Measurements from ENCODE around the gene CNPY4. TPM values are rescaled to one million over a fixed set of nuclear protein-coding genes. Genes with fewer than 3 reads are reported as not detected.
A peak's percentile ranks its signal among the peaks of the same experiment; 100 is the strongest.

Gene CNPY4
- total RNA-seq, 2 experiments from 2014 or later: 20.9 to 26.7 TPM

GRCh38 chr7:100101016-100101862, 18.2 kb upstream of the CNPY4 start, which contains the start of the genes AP4M1 and MCM7:
Gene AP4M1, plus strand, starts transcription at chr7:100101643. Its CDS starts 72 bp downstream, at chr7:100101715.
Gene MCM7, minus strand, starts transcription at chr7:100101397. Its CDS starts 103 bp downstream, at chr7:100101294.
- Histone ChIP-seq H4K20me1 (ENCODE audit: insufficient read depth, low read length) (peaks cover 33% of the 10 kb centered on the region), H3K9me2 (ENCODE audit: insufficient read depth, low read length) (no peaks in the 10 kb centered on the region), H3K36me3 (ENCODE audit: insufficient read depth, low read length) (peaks cover 56% of the 10 kb centered on the region), H3K4me3 (ENCODE audit: low read depth, low read length, poor library complexity, severe bottlenecking) (peak within 1 kb of the TSS; percentile 90), H3K27ac (ENCODE audit: low read depth, low read length, poor library complexity, severe bottlenecking) (peak within 1 kb of the TSS; percentile 92), H3K4me2 (ENCODE audit: low read length) (peak within 1 kb of the TSS; percentile 96), H3K4me1 (ENCODE audit: insufficient read depth, low read length, poor library complexity, severe bottlenecking) (peaks cover 25% of the 10 kb centered on the region), H3K9me3 (ENCODE audit: low read length) (no peaks in the 10 kb centered on the region), H3K79me2 (ENCODE audit: insufficient read depth, low read depth, low read length) (peaks cover 51% of the 10 kb centered on the region), H2AFZ (ENCODE audit: low read length) (peak within 1 kb of the TSS; percentile 44; the same call in 1 of the 2 replicates)
- TF ChIP-seq CTCF (conservative IDR thresholded peaks at IDR 0.05; ENCODE audit: low read length) (no peak), EZH2phosphoT487 (IDR thresholded peaks at IDR 0.05; ENCODE audit: borderline replicate concordance, low read depth, low read length) (no peak)
- peak; percentile 99 for DNase-seq (ENCODE audit: low spot score)
- intact Hi-C loops (cut with micrococcal nuclease; ENCODE audit: unreplicated experiment): loop anchor here (1.0 to 2.0 kb wide), 2 partner anchors 18 to 26 kb away; partner anchors contain the start of genes CNPY4, MBLAC1 and TAF6
- POLR2A ChIA-PET: interaction anchor here (0.6 to 2.8 kb wide), 13 partner anchors 11 to 344 kb away, joined by 3 to 22 read pairs (median 6); partner anchors contain the start of genes COPS6 and MBLAC1
- BruUV-seq (replicated peaks): no TSS peak
- CTCF ChIA-PET (ENCODE audit: unreplicated experiment): interaction anchor here (0.6 to 1.7 kb wide), 5 partner anchors 19 to 244 kb away, joined by 3 to 5 read pairs (median 4); no protein-coding TSS in a partner anchor

GRCh38 chr7:100102950-100103840, 16.2 kb upstream of the CNPY4 start:
- Histone ChIP-seq H3K4me1 (ENCODE audit: insufficient read depth, low read length, poor library complexity, severe bottlenecking) (peaks cover 25% of the 10 kb centered on the region), H3K4me3 (ENCODE audit: low read depth, low read length, poor library complexity, severe bottlenecking) (peak overlapping the region; percentile 90), H3K79me2 (ENCODE audit: insufficient read depth, low read depth, low read length) (peaks cover 39% of the 10 kb centered on the region), H4K20me1 (ENCODE audit: insufficient read depth, low read length) (peaks cover 22% of the 10 kb centered on the region), H2AFZ (ENCODE audit: low read length) (no peak overlapping the region), H3K27ac (ENCODE audit: low read depth, low read length, poor library complexity, severe bottlenecking) (peak overlapping the region; percentile 92), H3K9me3 (ENCODE audit: low read length) (no peaks in the 10 kb centered on the region), H3K4me2 (ENCODE audit: low read length) (peak overlapping the region; percentile 96), H3K36me3 (ENCODE audit: insufficient read depth, low read length) (peaks cover 53% of the 10 kb centered on the region), H3K9me2 (ENCODE audit: insufficient read depth, low read length) (no peaks in the 10 kb centered on the region)
- TF ChIP-seq CTCF (conservative IDR thresholded peaks at IDR 0.05; ENCODE audit: low read length): no peak
- no peak for TF ChIP-seq EZH2phosphoT487 (IDR thresholded peaks at IDR 0.05; ENCODE audit: borderline replicate concordance, low read depth, low read length)
- intact Hi-C loops (cut with micrococcal nuclease; ENCODE audit: unreplicated experiment): no loop called here
- no TSS peak for BruUV-seq (replicated peaks)
- DNase-seq (ENCODE audit: low spot score): no peak
- CTCF ChIA-PET (ENCODE audit: unreplicated experiment): interaction anchor here (1.6 to 1.7 kb wide), 2 partner anchors 21 to 22 kb away, joined by 5 read pairs; no protein-coding TSS in a partner anchor
- POLR2A ChIA-PET: interaction anchor here (0.5 to 2.8 kb wide), 9 partner anchors 8 to 747 kb away, joined by 3 to 13 read pairs (median 4); no protein-coding TSS in a partner anchor

All from OCI-LY7 (cell line).